ENCODE measurements around the gene TMEM132C. TPM values are rescaled to one million over a fixed set of nuclear protein-coding genes. Genes with fewer than 3 reads are reported as not detected.

The TMEM132C gene
- total RNA-seq, 4 donors from 2014 or later = 1.2 to 3.8 (median 2.3) TPM

DNA sequence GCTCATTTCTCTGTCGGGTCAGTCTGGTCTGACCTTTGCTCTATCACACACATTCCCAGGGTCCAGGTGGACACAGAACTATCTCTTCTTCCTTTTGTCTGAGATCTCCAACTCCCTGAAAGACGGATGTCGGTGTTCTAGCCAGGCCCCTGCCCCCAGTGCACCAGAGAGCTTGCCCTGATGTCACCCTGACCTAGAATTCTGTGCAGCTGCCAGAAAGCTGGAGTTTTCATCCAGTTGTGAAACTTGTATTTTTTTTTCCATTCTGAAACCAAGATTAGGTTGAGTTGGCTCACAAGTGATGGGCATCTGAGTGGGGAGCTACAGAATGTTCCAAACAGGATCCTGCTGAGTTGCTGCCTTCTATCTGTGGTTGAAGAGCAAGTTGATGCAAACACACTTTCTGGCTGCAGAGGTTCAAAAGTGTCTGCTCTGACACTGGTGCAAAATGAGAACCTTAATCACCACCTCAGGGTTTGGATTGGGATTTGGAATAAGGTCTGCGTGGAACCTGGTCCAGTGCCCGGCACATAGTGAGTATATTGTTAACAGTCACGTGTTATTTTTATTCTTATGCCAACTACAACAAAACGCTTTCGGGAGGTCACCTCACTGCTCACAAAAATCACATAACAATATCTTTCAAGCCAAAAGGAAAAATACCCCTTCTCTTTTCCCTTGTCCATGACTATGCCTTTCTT lies 345.3 kb downstream of the TMEM132C start:
- no peak overlapping the region for H3K27ac ChIP-seq
- no peak for DNase-seq (ENCODE audit: low spot score in 2 of 2)
- TF ChIP-seq, protein P1, sequence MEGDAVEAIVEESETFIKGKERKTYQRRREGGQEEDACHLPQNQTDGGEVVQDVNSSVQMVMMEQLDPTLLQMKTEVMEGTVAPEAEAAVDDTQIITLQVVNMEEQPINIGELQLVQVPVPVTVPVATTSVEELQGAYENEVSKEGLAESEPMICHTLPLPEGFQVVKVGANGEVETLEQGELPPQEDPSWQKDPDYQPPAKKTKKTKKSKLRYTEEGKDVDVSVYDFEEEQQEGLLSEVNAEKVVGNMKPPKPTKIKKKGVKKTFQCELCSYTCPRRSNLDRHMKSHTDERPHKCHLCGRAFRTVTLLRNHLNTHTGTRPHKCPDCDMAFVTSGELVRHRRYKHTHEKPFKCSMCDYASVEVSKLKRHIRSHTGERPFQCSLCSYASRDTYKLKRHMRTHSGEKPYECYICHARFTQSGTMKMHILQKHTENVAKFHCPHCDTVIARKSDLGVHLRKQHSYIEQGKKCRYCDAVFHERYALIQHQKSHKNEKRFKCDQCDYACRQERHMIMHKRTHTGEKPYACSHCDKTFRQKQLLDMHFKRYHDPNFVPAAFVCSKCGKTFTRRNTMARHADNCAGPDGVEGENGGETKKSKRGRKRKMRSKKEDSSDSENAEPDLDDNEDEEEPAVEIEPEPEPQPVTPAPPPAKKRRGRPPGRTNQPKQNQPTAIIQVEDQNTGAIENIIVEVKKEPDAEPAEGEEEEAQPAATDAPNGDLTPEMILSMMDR (IDR thresholded peaks at IDR 0.05) = no peak
- TF ChIP-seq POLR2AphosphoS5 (IDR thresholded peaks at IDR 0.05) (no peak), POLR2A (IDR thresholded peaks at IDR 0.05) (no peak), EP300 (IDR thresholded peaks at IDR 0.05) (no peak)
- no peaks in the 10 kb centered on the region for H3K27me3 ChIP-seq
- WGBS = 65% methylated on average over 8 of the region's 8 CpGs
- no peaks in the 10 kb centered on the region for H3K9me3 ChIP-seq
- no peaks in the 10 kb centered on the region for H3K36me3 ChIP-seq
- H3K4me1 ChIP-seq = no peaks in the 10 kb centered on the region
- no peak overlapping the region for H3K4me3 ChIP-seq

DNA sequence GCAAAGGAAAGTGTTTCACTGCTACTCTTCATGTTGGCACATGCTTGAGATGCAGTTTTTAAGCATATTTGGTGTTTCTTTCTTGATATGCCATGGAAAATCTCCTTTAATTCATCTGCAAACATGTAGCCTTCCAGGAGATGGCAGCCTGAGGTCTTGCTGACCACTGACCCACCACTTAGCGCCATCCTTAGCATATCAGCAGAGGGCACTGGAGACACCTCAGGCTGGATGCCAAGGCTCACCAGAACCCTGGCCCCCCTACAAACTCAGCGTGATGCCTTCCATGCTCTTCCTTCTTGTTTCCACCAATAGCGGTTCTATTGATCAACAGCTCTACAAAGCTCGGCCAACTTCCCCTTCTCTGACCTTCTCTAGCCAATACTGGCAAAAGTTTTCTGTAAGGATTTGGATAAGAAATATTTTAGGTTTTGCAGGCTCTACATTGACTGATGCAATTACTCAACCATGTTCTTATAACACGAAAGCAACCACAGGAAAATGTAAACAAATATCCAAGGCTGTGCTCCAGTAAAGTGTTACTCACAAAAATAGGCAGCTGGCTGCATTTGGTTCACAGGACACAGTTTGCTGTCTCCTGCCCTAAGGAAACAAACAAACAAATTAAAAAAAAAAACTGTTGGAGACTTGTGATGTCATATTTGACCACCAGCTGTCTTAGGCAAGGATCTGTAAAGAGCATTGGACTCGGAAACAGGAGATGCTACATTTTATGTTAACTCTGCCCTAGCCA lies 347.0 kb downstream of the TMEM132C start:
- no peaks in the 10 kb centered on the region for H3K27me3 ChIP-seq
- no peaks in the 10 kb centered on the region for H3K9me3 ChIP-seq
- H3K36me3 ChIP-seq = no peaks in the 10 kb centered on the region
- H3K4me3 ChIP-seq = no peak overlapping the region
- WGBS = 78% methylated on average over 6 of the region's 6 CpGs
- TF ChIP-seq POLR2A (IDR thresholded peaks at IDR 0.05) (no peak), POLR2AphosphoS5 (IDR thresholded peaks at IDR 0.05) (no peak), EP300 (IDR thresholded peaks at IDR 0.05) (no peak)
- TF ChIP-seq, protein P1 (IDR thresholded peaks at IDR 0.05) = no peak
- H3K27ac ChIP-seq = no peak overlapping the region
- DNase-seq (ENCODE audit: low spot score in 2 of 2) = no peak
- H3K4me1 ChIP-seq = no peaks in the 10 kb centered on the region

- TF ChIP-seq, protein P1 (IDR thresholded peaks at IDR 0.05) = no peak
- TF ChIP-seq EP300 (IDR thresholded peaks at IDR 0.05) (no peak), POLR2AphosphoS5 (IDR thresholded peaks at IDR 0.05) (no peak), POLR2A (IDR thresholded peaks at IDR 0.05) (no peak)
- WGBS = 98% methylated on average over 2 of the region's 2 CpGs
Measured at GRCh38 chr12:128617304-128617833, 350.4 kb downstream of the TMEM132C start.

DNA sequence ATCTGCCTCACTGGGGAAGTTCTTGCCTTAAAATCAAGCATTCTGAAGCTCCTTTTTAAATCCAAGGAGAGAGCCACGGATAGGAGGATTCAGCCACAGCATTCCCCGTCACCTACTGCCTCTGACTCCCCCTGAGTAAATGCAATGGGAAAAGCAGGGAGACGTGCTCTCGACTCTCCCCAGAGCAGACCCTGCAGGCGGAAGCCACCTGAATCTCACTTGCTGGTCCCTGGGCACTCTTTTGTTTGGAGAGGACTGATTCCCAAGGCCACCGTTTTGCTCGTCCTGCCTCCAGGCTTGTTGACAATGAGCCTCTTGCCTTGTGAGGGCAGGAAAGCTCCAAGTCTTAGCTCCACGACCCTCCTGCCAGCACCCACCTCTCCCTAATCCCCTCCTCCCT lies 352.3 kb downstream of the TMEM132C start:
- H3K27ac ChIP-seq = no peak overlapping the region
- H3K9me3 ChIP-seq = peaks cover 3% of the 10 kb centered on the region
- WGBS = 39% methylated on average over 8 of the region's 8 CpGs
- DNase-seq (ENCODE audit: low spot score in 2 of 2) = no peak
- no peaks in the 10 kb centered on the region for H3K4me1 ChIP-seq
- H3K4me3 ChIP-seq = no peak overlapping the region
- H3K27me3 ChIP-seq = no peaks in the 10 kb centered on the region
- no peak for TF ChIP-seq EP300 (IDR thresholded peaks at IDR 0.05)
- no peak for TF ChIP-seq POLR2AphosphoS5 (IDR thresholded peaks at IDR 0.05)
- TF ChIP-seq POLR2A (IDR thresholded peaks at IDR 0.05) = no peak
- H3K36me3 ChIP-seq = no peaks in the 10 kb centered on the region

More at GRCh38 chr12:128617304-128617833, 350.4 kb downstream of the TMEM132C start:
- no peak for DNase-seq (ENCODE audit: low spot score in 2 of 2)
- Histone ChIP-seq H3K27me3 (no peaks in the 10 kb centered on the region), H3K4me1 (no peaks in the 10 kb centered on the region), H3K36me3 (no peaks in the 10 kb centered on the region), H3K4me3 (no peak overlapping the region), H3K9me3 (peaks cover 3% of the 10 kb centered on the region), H3K27ac (no peak overlapping the region)

- H3K36me3 ChIP-seq = no peaks in the 10 kb centered on the region
- H3K27me3 ChIP-seq = no peaks in the 10 kb centered on the region
- 90% methylated on average over 8 of the region's 8 CpGs for WGBS
- no peak overlapping the region for H3K4me3 ChIP-seq
- no peaks in the 10 kb centered on the region for H3K4me1 ChIP-seq
- TF ChIP-seq POLR2A (IDR thresholded peaks at IDR 0.05) = no peak
- no peak for TF ChIP-seq POLR2AphosphoS5 (IDR thresholded peaks at IDR 0.05)
- TF ChIP-seq EP300 (IDR thresholded peaks at IDR 0.05) = no peak
- TF ChIP-seq, protein P1 (IDR thresholded peaks at IDR 0.05) = no peak
- peaks cover 3% of the 10 kb centered on the region for H3K9me3 ChIP-seq
- no peak overlapping the region for H3K27ac ChIP-seq
- no peak for DNase-seq (ENCODE audit: low spot score in 2 of 2)
Measured at GRCh38 chr12:128621304-128621703, 354.3 kb downstream of the TMEM132C start.
